ENCODE results near the gene CD300E. TPM values are rescaled to one million over a fixed set of nuclear protein-coding genes. Genes with fewer than 3 reads are reported as not detected.
A peak's percentile ranks its signal among the peaks of the same experiment; 100 is the strongest.

The CD300E gene
- total and polyA plus RNA-seq, 12 donors: 0.07 to 4.9 (median 0.35) TPM

DNA sequence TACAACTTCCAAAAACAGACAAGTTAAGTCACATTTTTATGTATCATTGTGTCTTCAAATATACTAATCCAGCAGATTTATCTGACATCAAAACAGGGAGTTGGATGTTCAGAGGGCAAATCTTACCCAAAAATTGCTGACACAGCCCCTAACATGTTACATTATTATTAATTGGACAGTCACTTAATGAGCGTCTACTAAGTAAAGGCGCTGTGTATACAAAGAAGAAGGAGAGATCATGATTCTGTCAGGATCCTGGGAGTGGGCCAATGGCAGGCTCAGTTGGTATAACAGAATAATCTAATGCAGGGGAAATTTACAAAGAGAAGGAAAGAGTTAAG is 18.4 kb upstream of the CD300E start:
- ATAC-seq (no peak), DNase-seq (no peak)
- H3K27me3 ChIP-seq: peaks cover 0 to 85% (median 49%) of the 10 kb centered on the region in 7 donors
- no peaks in the 10 kb centered on the region for H3K9me3 ChIP-seq
- H3K4me1 ChIP-seq: peaks cover 0 to 47% (median 0%) of the 10 kb centered on the region in 9 donors
- no peak overlapping the region for H3K4me3 ChIP-seq
- TF ChIP-seq, protein P1, sequence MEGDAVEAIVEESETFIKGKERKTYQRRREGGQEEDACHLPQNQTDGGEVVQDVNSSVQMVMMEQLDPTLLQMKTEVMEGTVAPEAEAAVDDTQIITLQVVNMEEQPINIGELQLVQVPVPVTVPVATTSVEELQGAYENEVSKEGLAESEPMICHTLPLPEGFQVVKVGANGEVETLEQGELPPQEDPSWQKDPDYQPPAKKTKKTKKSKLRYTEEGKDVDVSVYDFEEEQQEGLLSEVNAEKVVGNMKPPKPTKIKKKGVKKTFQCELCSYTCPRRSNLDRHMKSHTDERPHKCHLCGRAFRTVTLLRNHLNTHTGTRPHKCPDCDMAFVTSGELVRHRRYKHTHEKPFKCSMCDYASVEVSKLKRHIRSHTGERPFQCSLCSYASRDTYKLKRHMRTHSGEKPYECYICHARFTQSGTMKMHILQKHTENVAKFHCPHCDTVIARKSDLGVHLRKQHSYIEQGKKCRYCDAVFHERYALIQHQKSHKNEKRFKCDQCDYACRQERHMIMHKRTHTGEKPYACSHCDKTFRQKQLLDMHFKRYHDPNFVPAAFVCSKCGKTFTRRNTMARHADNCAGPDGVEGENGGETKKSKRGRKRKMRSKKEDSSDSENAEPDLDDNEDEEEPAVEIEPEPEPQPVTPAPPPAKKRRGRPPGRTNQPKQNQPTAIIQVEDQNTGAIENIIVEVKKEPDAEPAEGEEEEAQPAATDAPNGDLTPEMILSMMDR (IDR thresholded peaks at IDR 0.05): no peak
- WGBS, 2 donors: 83 to 90% methylated on average over 2 of the region's 2 CpGs
- H3K27ac ChIP-seq: peak overlapping the region in 1 of 10 donors; percentile 84
- intact Hi-C loops (cut with DNase I): no loop called here
- no peaks in the 10 kb centered on the region for H3K36me3 ChIP-seq

- Histone ChIP-seq H3K27ac (peak overlapping the region in 1 of 10 donors; percentile 84), H3K36me3 (no peaks in the 10 kb centered on the region), H3K9me3 (no peaks in the 10 kb centered on the region), H3K4me3 (no peak overlapping the region), H3K4me1 (peaks cover 0 to 47% (median 0%) of the 10 kb centered on the region in 9 donors), H3K27me3 (peaks cover 0 to 82% (median 49%) of the 10 kb centered on the region in 7 donors)
- 51 to 60% methylated on average over 6 of the region's 6 CpGs for WGBS, 2 donors
- ATAC-seq (no peak), DNase-seq (no peak)
- TF ChIP-seq, protein P1 (IDR thresholded peaks at IDR 0.05): no peak
- intact Hi-C loops (cut with DNase I): no loop called here
Observed at GRCh38 chr17:74641224-74641957, 17.9 kb upstream of the CD300E start.

- peaks cover 0 to 47% (median 0%) of the 10 kb centered on the region in 9 donors for H3K4me1 ChIP-seq
- H3K27me3 ChIP-seq: peaks cover 0 to 86% (median 55%) of the 10 kb centered on the region in 7 donors
- ATAC-seq (peak in 6 of 8 donors; percentile 38 to 52 (median 44)), DNase-seq (no peak)
- H3K4me3 ChIP-seq: no peak overlapping the region
- no peaks in the 10 kb centered on the region for H3K36me3 ChIP-seq
- TF ChIP-seq, protein P1 (IDR thresholded peaks at IDR 0.05): no peak
- H3K27ac ChIP-seq: peak overlapping the region in 1 of 10 donors; percentile 84
- 67 to 72% methylated on average over 10 of the region's 10 CpGs for WGBS, 2 donors
- intact Hi-C loops (cut with DNase I): no loop called here
- H3K9me3 ChIP-seq: no peaks in the 10 kb centered on the region
Observed at GRCh38 chr17:74639704-74640151, 16.2 kb upstream of the CD300E start.

GRCh38 chr17:74637926-74638325 is 14.4 kb upstream of the CD300E start:
- intact Hi-C loops (cut with DNase I): no loop called here
- Histone ChIP-seq H3K27me3 (peaks cover 0 to 89% (median 63%) of the 10 kb centered on the region in 7 donors), H3K27ac (peak overlapping the region in 1 of 10 donors; percentile 26), H3K4me3 (no peak overlapping the region), H3K4me1 (peaks cover 0 to 52% (median 0%) of the 10 kb centered on the region in 9 donors), H3K9me3 (no peaks in the 10 kb centered on the region), H3K36me3 (no peaks in the 10 kb centered on the region)
- no peak for DNase-seq
- 39 to 50% methylated on average over 2 of the region's 2 CpGs for WGBS, 2 donors
- no peak for ATAC-seq
- TF ChIP-seq, protein P1 (IDR thresholded peaks at IDR 0.05): no peak

Measured in heart right ventricle (tissue), 16 donors.